Skin epidermis (tissue), 12 donors: Measurements from ENCODE around the gene PIK3CG.
A peak's percentile ranks its signal among the peaks of the same experiment; 100 is the strongest.

Source experiments
- H3K27ac ChIP-seq, 21 experiments: fragments of 200-600 bp; sonication (generic) in 11 of 21; one replicate each; pipeline ENCODE4 v1.5.0; 2020; ENCODE audit warnings: mild to moderate bottlenecking in 3 of 21, inconsistent platforms in 2 of 21, moderate library complexity in 2 of 21
- H3K4me3 ChIP-seq, 7 experiments: fragments of 200-600 bp; sonication (generic) in 2 of 7; one replicate each; pipeline ENCODE4 v1.5.0; 2020; ENCODE audit warnings: inconsistent platforms in 2 of 7, mild to moderate bottlenecking in 2 of 7, moderate library complexity in 1 of 7

PIK3CG gene

DNA sequence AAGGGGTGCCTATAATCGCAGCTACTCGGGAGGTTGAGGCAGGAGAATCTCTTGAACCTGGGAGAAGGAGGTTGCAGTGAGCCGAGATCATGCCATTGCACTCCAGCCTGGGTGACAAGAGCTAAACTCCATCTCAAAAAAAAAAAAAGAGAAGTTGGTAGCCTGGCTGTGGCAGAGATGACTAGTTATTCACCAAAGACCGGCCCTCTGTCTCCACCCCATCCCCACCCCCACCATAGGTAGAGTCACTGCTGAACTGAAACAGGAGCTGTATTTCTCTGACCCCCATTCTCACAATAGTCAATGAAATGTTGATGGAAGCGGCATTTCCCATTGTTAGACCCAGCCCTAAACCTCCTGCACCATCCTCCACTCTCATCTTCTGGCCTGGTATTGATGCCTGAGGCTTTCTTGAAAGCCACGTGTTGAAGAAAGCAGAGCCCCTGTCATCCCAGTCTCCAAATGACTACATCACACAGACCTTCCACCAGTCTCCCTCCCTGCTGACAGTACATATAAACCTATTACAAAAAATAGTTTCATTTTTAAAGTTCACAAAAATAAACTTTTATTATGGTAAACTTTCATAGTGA, 9.4 kb upstream of the PIK3CG start:
- H3K27ac ChIP-seq: no peak overlapping the region

DNA sequence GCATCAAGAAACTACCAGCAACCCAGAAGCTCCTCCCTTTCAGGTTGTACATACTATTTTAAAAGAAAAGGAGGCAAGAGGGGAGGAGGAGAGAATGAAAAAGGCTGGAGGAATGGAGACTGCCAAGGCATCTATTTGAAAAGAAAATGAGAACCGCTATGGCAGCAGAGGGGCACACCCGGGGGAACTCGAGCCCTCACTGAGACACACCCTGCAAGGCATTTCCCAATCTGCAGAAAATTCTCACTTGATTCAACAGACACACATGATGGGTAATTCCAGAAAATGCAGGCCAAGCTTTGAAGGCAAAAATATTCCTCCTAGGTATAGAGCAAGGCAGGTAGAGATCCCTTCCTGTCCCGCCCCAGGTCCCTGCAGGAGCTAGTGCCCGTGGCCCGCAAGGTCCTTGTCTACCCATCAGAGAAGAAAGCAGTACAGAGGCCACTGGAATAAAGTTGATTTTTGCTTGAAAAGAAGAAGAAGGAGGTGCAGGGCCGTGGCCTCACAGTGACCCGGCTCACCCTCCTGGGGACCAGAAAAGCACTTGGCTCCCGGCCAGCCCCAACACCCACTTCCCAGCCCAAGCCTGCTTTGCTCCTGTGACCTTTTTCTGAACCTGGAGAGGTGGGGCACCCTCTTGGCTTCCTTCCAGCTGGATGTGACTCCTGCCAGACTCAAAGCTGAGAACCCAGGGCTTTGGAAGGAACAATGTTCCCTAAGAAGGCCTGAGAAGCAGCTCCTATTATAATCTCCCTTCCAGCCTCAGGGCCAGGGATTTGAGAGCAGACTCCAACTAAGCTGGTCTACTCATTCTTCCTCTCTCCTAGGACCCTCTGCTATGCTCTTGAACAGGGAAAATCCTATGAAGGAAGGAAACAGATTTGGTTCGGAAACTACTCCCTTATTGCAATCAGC, 6.2 kb upstream of the PIK3CG start:
- Histone ChIP-seq H3K27ac (no peak overlapping the region), H3K4me3 (no peak overlapping the region)

More for the DNA sequence above, 9.4 kb upstream of the PIK3CG start:
- no peak overlapping the region for H3K4me3 ChIP-seq

DNA sequence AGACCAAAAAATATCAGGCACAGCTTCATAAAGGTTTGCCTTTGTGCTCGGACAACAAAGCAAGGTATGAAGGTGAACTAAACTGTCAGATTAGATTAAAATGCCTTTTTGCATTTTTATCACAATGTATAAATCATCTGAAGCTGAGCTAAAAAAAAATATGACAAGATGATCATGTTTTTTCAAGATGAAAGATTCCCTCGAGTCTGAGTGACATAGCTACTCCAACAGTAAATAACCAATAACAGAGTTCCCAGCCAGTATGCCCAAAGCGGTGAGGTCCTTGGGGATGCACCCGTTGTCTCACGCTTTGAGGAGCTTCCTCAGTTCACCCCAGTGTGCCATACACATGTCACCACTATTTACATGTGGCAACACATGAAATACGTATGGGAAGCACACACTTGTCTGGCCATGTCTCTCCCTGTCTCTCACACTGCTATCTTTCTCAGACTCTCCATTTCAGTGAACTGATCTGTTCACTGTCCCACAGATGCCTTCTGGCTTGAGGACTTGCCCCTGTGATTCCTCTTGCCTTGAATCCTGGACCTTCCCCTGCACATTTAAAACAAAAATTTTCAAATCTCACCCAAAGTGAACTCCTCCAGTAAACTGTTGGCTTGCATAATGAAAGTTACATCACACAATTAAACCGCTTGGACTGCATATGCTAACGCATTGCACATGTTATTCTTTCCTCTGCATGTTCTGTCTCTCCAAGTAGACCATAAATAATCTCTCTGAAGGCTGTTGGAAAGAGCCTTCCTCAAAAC, 2.6 kb upstream of the PIK3CG start:
- Histone ChIP-seq H3K4me3 (no peak overlapping the region), H3K27ac (peak overlapping the region in 6 of 21 experiments; percentile 20 to 85 (median 30))

DNA sequence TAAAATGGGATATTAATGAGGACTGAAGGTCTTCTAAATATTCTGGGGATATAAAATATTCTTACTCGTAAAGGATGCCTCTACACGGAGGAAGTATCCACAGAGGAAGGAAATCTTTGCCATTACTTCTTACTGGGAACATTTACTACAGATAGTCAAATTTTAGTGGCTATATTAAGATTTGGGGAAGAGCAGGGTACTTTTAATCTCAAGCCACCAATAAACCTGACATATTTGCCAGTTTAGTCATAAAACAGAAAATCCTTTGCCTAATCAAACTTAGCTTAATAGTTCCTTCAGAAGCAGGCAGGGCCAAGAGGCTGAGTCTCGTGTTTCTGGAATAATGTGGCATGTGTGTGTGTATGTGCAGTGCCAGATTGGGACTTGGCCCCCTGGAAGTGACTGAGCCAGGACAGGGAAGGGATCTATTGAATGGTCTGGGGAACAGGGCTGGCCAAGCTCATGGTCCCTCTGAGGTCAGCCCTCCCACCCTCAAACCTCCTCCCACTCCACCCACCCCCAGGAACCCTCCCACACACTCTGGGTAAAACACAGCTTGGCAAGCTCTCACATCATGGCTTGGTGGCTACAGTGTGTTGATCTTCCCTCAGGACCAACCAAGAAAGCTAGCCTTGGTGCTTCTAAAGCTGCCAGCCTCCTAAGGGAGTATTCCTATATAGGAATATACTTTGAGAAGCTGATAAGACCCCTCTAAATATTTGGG, 1.6 kb upstream of the PIK3CG start:
- Histone ChIP-seq H3K27ac (peak overlapping the region in 16 of 21 experiments; percentile 27 to 91 (median 58)), H3K4me3 (no peak overlapping the region)

DNA sequence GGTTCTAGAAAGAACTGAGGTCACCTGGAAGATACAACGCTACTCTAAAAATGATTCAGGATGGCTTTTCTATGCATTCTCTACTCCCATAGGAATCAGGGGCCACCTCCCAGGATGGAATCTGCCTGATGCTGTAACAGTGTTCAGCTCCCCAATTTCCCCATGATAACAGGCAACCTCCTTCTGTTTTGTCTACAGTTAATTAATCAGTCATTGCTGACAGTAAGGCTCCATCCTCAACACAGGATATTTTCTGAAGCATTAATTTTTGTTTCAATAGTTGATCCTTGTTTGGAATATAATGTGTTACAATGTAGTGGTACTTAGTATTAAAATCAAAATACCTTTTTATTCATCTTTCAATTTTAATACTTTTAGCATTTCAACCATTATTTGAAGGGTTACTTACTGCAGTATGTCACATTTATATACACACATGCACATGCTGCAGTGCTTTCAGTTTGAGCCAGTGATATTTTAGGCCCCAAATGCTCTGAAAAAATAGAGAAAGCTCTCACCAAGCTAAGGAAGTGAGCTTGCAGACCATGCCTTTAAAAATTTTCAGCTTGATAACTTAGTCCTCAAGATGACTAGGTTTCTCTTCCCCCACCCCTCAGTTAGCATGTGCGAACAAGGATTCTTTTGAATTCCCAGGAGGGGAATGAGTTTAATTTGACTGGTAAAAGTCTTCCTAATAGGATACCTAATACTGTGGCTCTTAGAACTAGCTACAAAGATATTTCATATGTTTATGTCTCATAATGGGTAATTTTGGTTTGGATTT, 592 bp upstream of the PIK3CG start:
- Histone ChIP-seq H3K27ac (peak overlapping the region in 18 of 21 experiments; percentile 21 to 91 (median 62)), H3K4me3 (peak overlapping the region in 3 of 7 experiments; percentile 21 to 42 (median 33))

DNA sequence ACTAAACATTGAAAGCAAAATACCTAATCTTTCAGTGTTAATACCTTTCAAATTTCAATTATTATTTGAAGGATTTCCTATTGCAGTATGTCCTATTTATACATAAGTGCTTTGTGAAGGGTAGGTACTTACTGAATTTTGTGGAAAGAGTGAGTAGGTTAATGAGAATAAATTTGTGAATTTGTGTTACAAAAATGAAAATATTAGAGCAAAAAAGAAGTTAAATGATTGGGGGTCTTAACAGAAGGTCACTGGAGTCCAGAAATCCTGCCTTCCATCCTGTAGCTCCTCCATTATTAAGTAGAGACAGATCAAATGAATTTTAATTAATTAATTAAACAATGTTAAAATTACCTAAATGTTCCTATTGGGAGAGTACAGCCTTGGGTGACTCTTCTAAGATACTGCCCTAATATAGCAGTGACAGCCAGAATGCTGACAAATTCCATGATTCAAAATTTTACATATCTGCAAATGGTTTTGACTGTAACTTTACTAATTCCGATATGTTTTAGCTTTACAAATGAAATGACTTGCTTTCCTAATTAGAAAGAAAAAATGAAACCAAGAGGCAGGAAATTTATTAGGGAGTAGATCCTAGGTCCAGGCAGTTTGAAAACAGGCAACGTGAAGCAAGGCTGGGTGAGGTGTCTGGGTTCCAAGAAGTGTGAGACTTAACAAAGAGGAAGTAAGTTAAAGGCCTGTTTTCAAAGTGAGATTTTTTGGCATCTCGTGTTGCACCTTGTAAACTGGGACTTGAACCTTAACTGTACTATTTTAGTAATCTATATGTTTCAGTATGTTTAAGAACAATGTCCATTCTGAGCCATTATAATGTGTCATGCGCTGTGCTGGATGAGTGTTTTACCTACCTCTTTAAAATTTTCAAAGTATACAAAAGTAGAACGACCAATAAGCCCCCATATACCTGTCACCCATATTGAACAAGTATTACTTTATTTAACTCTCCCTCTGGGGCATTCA, 1.5 kb downstream of the PIK3CG start:
- peak overlapping the region in 6 of 7 experiments; percentile 14 to 42 (median 32) for H3K4me3 ChIP-seq

DNA sequence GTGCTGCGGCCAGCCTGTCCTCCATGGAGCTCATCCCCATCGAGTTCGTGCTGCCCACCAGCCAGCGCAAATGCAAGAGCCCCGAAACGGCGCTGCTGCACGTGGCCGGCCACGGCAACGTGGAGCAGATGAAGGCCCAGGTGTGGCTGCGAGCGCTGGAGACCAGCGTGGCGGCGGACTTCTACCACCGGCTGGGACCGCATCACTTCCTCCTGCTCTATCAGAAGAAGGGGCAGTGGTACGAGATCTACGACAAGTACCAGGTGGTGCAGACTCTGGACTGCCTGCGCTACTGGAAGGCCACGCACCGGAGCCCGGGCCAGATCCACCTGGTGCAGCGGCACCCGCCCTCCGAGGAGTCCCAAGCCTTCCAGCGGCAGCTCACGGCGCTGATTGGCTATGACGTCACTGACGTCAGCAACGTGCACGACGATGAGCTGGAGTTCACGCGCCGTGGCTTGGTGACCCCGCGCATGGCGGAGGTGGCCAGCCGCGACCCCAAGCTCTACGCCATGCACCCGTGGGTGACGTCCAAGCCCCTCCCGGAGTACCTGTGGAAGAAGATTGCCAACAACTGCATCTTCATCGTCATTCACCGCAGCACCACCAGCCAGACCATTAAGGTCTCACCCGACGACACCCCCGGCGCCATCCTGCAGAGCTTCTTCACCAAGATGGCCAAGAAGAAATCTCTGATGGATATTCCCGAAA, 2.7 kb downstream of the PIK3CG start:
- Histone ChIP-seq H3K4me3 (no peak overlapping the region), H3K27ac (peak overlapping the region in 4 of 21 experiments; percentile 35 to 88 (median 68))

More for the DNA sequence above, 1.5 kb downstream of the PIK3CG start:
- H3K27ac ChIP-seq: peak overlapping the region in 18 of 21 experiments; percentile 10 to 91 (median 56)

DNA sequence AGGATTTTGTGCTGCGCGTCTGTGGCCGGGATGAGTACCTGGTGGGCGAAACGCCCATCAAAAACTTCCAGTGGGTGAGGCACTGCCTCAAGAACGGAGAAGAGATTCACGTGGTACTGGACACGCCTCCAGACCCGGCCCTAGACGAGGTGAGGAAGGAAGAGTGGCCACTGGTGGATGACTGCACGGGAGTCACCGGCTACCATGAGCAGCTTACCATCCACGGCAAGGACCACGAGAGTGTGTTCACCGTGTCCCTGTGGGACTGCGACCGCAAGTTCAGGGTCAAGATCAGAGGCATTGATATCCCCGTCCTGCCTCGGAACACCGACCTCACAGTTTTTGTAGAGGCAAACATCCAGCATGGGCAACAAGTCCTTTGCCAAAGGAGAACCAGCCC, 3.3 kb downstream of the PIK3CG start:
- no peak overlapping the region for H3K27ac ChIP-seq
- H3K4me3 ChIP-seq: no peak overlapping the region

DNA sequence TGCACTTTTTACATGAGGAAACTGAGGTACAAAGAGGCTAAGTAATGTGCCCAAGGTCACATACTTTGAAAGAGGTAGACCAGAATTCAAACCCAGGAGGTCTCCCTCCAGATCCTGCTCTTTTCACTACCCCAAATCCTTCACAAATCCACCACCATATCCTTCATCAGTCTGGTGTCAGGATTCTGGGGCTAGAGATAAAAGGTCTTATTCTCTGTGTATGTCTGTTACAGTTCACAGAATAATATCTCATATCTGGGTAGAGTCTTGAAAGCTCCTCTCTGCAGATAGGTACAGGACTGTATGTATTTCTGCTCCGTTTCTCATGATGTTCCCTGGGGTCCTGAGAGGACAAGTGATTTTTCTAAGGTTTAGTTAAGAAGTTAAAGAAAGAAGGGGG, 4.9 kb downstream of the PIK3CG start:
- peak overlapping the region in 7 of 21 experiments; percentile 1 to 78 (median 30) for H3K27ac ChIP-seq
- H3K4me3 ChIP-seq: peak overlapping the region in 1 of 7 experiments; percentile 12

DNA sequence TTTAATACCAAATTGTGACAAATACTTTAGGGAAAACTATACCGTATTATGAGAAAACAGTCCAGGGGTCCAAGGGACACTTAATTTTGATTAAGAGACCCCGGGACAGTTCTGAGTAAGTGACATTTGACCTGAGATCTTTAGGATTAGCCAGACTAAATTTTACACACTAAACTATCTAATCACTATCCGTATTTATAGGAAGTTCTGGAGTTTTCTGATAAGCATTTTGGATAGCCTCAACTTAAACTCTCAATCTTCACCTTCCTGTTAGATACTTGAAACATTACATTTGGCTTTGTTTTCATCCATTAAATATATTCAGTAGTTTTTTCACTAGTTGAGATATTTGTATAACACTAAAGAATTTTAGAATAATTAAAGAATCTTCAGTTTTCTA, 5.4 kb downstream of the PIK3CG start:
- H3K4me3 ChIP-seq: peak overlapping the region in 1 of 7 experiments; percentile 12
- H3K27ac ChIP-seq: peak overlapping the region in 11 of 21 experiments; percentile 1 to 78 (median 26)

DNA sequence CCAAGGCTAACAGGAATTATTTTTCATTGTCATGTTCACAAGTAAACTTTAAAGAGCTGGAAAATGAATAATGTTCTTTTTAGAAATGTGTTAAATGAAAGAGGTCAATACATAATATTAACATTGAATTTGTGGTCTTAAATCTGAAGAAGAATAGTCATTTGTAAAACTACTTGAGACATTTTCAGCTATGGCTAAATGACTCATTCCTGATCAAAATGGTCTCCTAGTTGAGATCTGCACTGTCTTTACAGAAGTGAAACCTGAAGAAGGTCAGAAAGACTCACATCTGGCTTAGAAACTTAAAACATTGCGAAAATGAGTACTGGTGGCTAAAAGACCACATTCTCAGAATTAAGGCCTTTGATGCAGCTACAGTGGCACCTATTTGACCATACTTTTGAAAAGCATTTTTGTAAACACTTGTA, 5.9 kb downstream of the PIK3CG start:
- Histone ChIP-seq H3K27ac (peak overlapping the region in 12 of 21 experiments; percentile 1 to 78 (median 26)), H3K4me3 (no peak overlapping the region)

DNA sequence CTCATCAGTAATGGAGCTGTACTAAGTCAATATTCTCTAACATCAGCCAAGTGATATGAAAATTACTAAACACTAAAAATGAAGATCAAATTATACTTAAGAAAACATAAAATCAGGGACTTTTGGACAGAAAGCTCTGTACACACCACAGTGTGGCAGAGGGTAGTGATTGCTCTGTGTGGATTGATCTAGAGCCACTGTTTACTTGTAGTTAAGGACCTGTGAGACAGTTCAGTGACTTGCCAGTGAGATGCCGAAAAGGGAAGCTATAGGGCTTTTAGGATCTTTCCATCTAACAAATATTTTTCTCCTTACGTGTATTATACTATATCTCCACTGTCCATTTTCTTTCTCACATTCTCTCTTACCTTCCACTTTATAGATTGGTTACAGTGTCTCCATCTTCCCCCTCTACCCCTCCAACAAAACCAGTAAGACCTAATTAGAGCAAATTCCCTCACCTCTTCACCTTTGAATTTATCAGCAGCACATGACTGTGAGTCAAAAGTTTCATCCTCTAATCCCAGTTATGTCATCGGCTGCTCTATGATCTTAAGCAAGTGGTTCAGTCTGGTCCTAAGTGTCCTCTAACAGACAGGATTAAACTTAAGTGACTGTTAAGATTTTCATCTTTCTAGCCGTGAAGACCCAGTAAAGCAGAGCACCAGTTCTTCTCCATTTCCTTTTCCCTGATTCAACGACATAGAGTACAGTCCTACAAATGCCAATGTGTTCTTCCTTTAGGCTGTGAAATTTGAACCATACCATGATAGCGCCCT, 6.9 kb downstream of the PIK3CG start:
- H3K27ac ChIP-seq: peak overlapping the region in 9 of 21 experiments; percentile 0 to 78 (median 27)
- no peak overlapping the region for H3K4me3 ChIP-seq

DNA sequence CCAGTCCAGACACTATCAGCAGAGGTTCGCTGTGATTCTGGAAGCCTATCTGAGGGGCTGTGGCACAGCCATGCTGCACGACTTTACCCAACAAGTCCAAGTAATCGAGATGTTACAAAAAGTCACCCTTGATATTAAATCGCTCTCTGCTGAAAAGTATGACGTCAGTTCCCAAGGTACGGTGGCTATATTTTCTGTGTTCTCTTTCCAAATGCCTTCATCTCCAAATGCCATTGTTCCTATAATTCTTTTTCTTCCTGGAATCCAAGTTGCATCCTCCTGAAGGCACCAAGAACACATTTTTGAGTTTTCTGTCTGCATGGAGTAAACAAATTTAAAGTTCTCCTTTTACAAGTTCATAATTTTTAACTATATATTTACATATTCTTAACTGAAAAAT, 7.7 kb downstream of the PIK3CG start:
- Histone ChIP-seq H3K4me3 (no peak overlapping the region), H3K27ac (peak overlapping the region in 1 of 21 experiments; percentile 78)

DNA sequence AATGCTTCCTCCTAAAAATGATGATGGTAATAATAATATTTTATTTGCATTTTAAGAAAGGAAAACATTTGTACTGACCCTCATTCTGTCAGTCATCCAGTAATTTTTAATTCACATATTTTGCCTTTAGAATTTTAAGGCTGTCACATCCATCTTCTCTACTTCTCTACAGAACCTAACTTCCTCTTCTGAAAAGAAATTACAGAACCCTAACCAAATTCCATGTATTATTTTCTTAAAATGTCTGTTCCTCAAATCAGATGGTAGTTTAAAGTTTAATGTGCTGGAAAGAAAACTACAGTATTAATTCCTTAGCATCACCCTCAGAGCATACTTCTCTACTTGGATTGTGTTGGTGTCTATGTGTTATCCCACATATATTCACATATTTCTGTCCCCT, 9.0 kb downstream of the PIK3CG start:
- no peak overlapping the region for H3K27ac ChIP-seq
- H3K4me3 ChIP-seq: no peak overlapping the region

DNA sequence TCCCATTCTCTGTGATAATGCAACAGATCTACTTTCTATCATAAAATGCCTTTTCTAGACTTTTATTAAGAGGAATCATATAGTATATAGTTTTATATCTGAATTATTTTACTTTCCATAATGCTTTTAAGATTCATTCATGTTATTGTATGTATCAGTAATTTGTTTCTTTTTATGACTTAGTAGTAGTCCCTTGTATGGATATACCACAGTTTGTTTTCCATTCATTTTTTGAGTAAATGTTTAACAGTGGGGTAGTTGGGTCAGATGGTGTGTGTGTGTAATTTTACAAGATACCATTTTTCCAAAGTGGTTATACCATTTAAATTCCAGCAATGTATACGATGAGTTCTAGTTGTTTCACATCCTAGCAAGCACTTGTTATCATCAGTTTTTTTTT, 10.4 kb downstream of the PIK3CG start:
- H3K27ac ChIP-seq: no peak overlapping the region
- H3K4me3 ChIP-seq: no peak overlapping the region
